GM12872 (cell line): ENCODE results near the gene TMEM168.

Experiments used
- CTCF ChIP-seq: IDR thresholded peaks from 3 replicates; pipeline ENCODE4 v1.5.1; 2011; ENCODE audit warnings: low read depth, mild to moderate bottlenecking, low read length, moderate library complexity; ENCODE audit not compliant: insufficient read depth

The TMEM168 gene

GRCh38 chr7:112789453-112789816 lies 758 bp downstream of the TMEM168 start:
- no peak for TF ChIP-seq CTCF

GRCh38 chr7:112788778-112789343 lies 1.3 kb downstream of the TMEM168 start:
- no peak for TF ChIP-seq CTCF

GRCh38 chr7:112784603-112785002 lies 5.6 kb downstream of the TMEM168 start:
- no peak for TF ChIP-seq CTCF

GRCh38 chr7:112782498-112782897 lies 7.7 kb downstream of the TMEM168 start:
- TF ChIP-seq CTCF = no peak

- TF ChIP-seq CTCF = no peak
Observed at GRCh38 chr7:112781558-112781957, 8.6 kb downstream of the TMEM168 start.

GRCh38 chr7:112781110-112781509 lies 9.1 kb downstream of the TMEM168 start:
- TF ChIP-seq CTCF = no peak

- TF ChIP-seq CTCF = no peak
Observed at GRCh38 chr7:112779667-112780066, 10.5 kb downstream of the TMEM168 start.
